NCI-H2196 (cell line): ENCODE results near the gene CD300LF.

ENCODE experiments used
- DNase-seq: peaks from one replicate; lab custom pipeline; 2025; ENCODE audit not compliant: unreplicated experiment; lab: John Stamatoyannopoulos, UW

Gene CD300LF

GRCh38 chr17:74645010-74645409 lies 67.7 kb downstream of the CD300LF start:
- DNase-seq, result no peak

- DNase-seq, result no peak
These were observed 68.3 kb downstream of the CD300LF start for GRCh38 chr17:74644419-74644818.
